GM18861 (cell line): ENCODE results near the gene COL18A1.

Source experiments
- ATAC-seq: cut with Tn5 transposase; IDR thresholded peaks from one replicate; pipeline ENCODE4 v1.9.1; 2021; ENCODE audit not compliant: unreplicated experiment

The COL18A1 gene

DNA sequence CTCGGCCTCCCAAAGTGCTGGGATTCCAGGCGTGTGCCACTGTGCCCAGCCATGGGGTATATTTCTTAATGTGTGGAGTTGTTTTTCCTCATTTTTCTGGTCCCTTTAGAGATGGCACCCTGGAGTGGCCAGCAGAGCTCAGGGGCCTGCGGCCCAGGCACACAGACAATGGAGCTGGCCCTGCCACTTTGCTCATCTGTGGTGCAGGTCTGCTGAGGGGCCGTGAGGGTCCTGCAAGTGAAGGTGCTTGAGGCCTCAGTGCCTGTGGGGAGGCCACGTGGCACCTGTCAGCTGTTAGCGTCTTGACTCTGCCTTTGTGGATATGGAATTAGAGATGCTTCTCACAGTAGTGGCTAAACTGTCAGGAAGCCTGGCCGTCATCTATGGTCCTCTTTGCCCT, 7.5 kb downstream of the COL18A1 start:
- no peak for ATAC-seq

DNA sequence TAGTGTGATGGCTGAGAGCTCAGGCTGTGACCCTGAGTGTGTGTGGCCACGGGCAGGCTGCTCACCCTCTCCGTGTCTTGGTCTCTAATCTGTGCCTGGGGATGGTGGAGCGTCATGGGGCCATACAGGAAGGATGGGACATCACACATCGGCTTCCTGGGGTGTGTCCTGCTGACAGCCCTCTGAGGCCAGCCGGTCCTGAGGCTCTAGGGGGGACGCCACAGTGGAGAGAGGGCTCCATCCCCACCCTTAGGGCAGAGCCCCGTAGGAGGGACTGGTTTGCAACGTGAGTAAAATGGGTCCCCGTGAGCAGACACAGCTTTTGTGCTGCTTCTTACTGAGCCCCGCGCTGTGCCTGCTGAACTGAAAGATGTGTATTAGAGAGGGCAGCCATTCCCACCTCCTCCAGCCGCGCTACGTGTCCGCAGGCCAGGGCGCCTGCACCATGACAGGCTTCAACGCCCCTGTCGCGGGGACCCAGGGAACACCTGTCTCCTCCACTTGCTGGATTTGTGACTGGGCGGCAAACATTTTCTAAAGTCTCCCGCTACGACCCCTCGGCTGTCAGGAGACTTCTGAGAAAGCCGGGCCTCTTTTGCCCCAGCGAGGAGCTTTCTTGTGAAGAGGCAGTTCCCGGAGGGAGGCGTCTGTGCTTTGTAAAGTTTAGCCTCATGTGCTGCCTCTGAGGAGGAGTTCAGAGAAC, 8.1 kb downstream of the COL18A1 start:
- no peak for ATAC-seq

DNA sequence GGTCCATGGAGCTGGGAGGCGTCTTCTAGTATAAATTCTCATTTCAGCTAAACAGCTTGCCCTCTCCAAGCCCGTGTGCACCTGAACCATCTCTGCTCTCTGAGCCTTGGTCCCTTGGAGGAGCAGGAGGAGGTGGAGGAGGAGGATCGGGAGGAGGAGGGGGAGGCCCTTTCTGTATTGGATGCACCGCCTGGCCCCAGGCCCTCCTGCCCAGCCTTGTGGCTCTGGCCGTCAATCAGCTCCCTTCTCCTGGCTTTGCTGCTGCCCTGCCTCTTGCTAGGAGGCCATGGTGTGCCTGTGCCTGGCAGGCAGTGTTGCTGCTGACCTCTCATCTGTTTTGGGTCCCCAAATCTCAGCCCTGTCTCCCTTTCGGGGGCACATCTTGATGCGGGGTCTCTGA, 9.0 kb downstream of the COL18A1 start:
- no peak for ATAC-seq

DNA sequence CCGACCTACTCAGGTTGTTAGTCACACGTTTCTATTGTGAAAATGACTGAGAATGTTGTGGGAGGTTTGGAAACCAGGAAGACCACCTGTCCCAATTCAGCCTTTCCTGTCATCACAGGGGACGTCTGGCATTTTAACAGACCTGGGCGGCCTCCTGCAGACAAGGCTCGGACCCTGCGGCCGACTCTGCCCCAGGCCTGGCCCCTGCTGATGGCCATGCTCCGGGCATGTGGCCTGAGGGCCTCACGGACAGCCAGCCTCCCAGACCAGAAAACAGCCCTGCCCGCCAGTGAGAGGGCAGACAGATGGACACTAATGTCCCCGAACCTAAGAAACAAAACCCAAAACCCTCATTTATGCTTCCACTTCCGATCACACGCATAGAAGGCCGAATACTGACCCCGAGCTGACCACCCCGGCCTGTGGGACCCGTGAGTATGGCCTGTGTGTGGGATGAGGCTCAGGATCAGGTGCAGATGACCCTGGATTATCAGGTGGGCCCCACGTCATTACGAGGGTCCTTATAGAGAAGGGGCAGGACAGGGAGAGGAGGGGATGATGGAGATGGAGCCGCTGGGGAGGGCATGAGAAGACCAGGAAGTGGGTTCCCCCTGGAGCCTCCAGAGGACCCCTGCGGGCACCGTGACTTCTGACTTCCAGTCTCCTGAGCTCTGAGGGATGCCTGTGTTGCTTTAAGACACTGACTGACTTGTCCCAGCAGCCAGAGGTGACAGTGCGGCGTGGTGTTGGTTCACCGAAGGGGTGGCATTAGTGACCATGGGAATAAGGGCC, 9.6 kb downstream of the COL18A1 start:
- no peak for ATAC-seq

GRCh38 chr21:45415188-45415942, 10.4 kb downstream of the COL18A1 start:
- ATAC-seq, result no peak

GRCh38 chr21:45415943-45416611, 11.1 kb downstream of the COL18A1 start:
- ATAC-seq, result no peak

DNA sequence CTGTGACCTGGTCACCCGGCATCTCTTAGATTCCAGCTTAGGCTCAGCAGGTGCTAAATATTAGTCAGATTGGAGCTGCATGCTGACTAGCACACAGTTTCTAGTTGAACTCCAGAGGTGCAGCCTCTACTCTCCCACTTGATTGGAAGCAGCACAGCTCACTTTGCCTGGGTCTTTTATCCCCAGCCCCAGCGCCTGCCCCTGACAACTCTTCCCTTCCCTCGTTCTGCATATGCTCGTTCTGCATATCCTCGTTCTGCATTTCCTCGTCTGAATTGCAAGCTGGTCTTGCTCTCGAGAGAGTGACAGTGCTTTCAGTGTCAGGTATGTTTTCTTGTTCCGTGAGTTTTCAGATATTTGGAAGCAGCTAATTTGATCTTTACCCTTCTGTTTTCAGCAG, 11.7 kb downstream of the COL18A1 start:
- ATAC-seq, result no peak

- no peak for ATAC-seq
Observed at GRCh38 chr21:45417256-45417950, 12.4 kb downstream of the COL18A1 start.

GRCh38 chr21:45417951-45418300, 13.0 kb downstream of the COL18A1 start:
- no peak for ATAC-seq

DNA sequence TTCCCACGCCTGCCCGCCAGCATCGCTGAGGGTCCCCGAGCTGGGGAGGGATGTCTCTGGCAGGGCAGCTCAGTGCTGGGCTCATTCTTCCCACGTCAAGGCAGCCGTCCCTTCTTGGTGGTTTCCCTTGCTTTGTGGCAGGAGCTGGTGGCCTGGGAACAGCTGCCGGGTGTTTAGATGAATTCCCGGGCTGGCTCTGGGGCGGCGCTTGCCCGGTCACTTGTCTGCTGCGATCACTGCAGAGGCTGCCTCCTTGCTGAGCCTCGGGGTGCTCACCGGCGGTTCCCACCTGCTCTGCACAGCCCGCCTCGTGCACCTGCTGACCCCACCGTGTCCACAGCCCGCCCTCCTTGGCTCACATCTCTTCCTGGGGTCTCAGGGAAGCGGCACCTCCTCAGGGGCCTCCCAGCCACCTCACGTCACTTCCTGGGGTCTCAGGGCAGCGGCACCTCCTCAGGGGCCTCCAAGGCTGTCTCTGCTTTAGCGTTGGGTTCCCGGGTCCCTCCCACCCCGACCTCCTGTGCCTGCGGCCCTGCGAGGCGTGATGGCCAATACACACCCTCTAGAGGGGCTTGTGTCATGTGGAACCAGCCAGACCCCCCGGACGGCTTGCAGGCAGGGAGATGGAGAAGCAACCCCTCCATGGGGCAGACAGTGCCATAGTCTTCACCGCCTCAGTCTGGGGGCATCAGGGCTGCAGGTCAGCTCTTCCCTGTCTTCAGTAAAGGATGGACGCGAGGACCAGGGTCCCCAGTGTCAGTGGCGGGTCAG, 13.5 kb downstream of the COL18A1 start:
- ATAC-seq, result no peak

DNA sequence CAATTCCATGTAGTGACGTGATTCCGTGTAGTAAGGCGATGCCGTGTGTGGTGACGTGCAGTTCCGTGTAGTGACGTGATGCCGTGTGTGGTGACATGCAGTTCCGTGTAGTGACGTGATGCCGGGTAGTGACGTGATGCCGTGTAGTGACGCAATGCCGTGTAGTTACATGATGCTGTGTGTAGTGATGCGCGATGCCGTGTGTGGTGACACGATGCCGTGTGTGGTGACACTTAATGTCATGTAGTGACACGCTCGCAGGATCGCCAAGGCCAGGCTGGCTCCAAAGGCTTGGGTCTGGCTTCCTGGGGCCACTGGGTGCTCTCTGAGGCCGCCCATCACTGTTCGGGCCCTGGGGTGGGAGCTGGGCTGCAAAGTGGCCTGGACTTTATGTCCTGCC, 14.2 kb downstream of the COL18A1 start:
- ATAC-seq, result no peak

GRCh38 chr21:45420061-45421041, 15.4 kb downstream of the COL18A1 start:
- no peak for ATAC-seq

- ATAC-seq, result no peak
Observed at GRCh38 chr21:45421071-45421845, 16.3 kb downstream of the COL18A1 start.

GRCh38 chr21:45421846-45422775, 17.1 kb downstream of the COL18A1 start:
- ATAC-seq, result no peak

DNA sequence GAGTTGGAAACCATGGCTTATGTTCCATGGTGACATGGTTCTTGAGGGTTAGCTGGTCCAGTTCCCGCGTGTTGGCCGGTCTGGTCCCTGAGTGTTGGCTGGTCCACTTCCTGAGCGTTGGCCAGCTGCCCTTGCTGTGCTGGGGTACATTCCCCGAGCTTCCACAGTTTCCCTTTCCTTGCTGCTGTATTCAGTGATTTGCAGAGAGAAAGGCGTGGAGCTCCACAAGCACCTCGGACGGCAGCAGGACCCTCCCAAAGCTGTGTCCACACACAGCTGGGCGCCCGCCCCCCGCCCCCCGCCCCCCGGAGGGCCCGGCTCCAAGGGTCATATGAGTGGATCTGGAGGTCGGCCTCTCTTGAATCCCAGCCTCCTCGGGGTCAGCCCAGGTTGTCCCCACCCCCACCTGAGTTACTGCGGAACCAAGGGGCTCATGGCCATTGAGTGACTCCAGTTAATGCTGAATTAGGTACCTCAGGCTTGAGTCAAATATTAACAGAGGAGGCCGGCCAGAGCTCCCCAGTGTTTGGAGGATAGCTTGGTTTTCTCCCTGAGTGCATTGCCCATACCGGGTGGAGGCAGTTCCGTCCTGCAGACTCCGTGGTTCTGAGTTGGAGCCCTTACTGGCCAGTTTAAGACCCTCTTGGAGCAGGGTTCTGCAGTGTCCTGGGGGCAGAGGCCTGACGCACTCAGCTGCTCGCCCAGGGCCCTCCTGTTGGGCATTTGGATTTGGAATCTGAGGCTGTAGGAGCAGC, 18.4 kb downstream of the COL18A1 start:
- ATAC-seq, result no peak
